HG03139 (cell line): ENCODE data around the gene MYL7.

Source experiments
- ATAC-seq: cut with Tn5 transposase; IDR thresholded peaks from one replicate; pipeline ENCODE4 v1.9.1; 2021; ENCODE audit not compliant: unreplicated experiment

The MYL7 gene

GRCh38 chr7:44101966-44102845, 38.9 kb downstream of the MYL7 start:
- ATAC-seq = no peak

GRCh38 chr7:44101303-44101965, 39.7 kb downstream of the MYL7 start:
- ATAC-seq = no peak

GRCh38 chr7:44100458-44101302, 40.5 kb downstream of the MYL7 start:
- no peak for ATAC-seq

- no peak for ATAC-seq
These were observed 41.5 kb downstream of the MYL7 start for GRCh38 chr7:44099669-44100068.

- no peak for ATAC-seq
These were observed 42.8 kb downstream of the MYL7 start for GRCh38 chr7:44098092-44099068.

- peak; percentile 49 for ATAC-seq
These were observed 43.8 kb downstream of the MYL7 start for GRCh38 chr7:44097064-44097932.

- ATAC-seq = no peak
These were observed 44.7 kb downstream of the MYL7 start for GRCh38 chr7:44096326-44096881.

GRCh38 chr7:44095781-44096180, 45.4 kb downstream of the MYL7 start:
- ATAC-seq = no peak

GRCh38 chr7:44094883-44095592, 46.1 kb downstream of the MYL7 start:
- no peak for ATAC-seq

- ATAC-seq = no peak
These were observed 46.8 kb downstream of the MYL7 start for GRCh38 chr7:44094365-44094764.

- ATAC-seq = no peak
These were observed 48.0 kb downstream of the MYL7 start for GRCh38 chr7:44093102-44093641.
